Measurements from ENCODE around the gene BCAS3.

BCAS3 gene

GRCh38 chr17:61414141-61414935, 736.7 kb downstream of the BCAS3 start:
- no peak for TF ChIP-seq OSR1 (CRISPR knock-in tag; IDR thresholded peaks at IDR 0.05)
- TF ChIP-seq PATZ1 (CRISPR knock-in tag; IDR thresholded peaks at IDR 0.05; ENCODE audit: borderline replicate concordance) = no peak
- TF ChIP-seq GLIS3 (CRISPR knock-in tag; IDR thresholded peaks at IDR 0.05) = peak; percentile 59; the same call in 1 of the 2 replicates
- peak; percentile 3; the same call in 1 of the 2 replicates for TF ChIP-seq ESRRG (CRISPR knock-in tag; IDR thresholded peaks at IDR 0.05)
- TF ChIP-seq ZNF70 (CRISPR knock-in tag; IDR thresholded peaks at IDR 0.05) = no peak
- no peak for TF ChIP-seq PPARA (CRISPR knock-in tag; IDR thresholded peaks at IDR 0.05; ENCODE audit: borderline replicate concordance)
- TF ChIP-seq ZFP30 (CRISPR knock-in tag; IDR thresholded peaks at IDR 0.05) = 0 out of 2 replicates have a peak, but pooled peaks have one; percentile 10

GRCh38 chr17:61414936-61415251, 737.2 kb downstream of the BCAS3 start:
- no peak for ATAC-seq
- TF ChIP-seq ZNF70 (CRISPR knock-in tag; IDR thresholded peaks at IDR 0.05) = no peak
- TF ChIP-seq ISL1 (CRISPR knock-in tag; IDR thresholded peaks at IDR 0.05) = no peak
- no peak for TF ChIP-seq ARNTL (CRISPR knock-in tag; IDR thresholded peaks at IDR 0.05; ENCODE audit: borderline replicate concordance, low read depth)
- no peak for TF ChIP-seq ZFP3 (CRISPR knock-in tag; IDR thresholded peaks at IDR 0.05)
- TF ChIP-seq, protein P1, sequence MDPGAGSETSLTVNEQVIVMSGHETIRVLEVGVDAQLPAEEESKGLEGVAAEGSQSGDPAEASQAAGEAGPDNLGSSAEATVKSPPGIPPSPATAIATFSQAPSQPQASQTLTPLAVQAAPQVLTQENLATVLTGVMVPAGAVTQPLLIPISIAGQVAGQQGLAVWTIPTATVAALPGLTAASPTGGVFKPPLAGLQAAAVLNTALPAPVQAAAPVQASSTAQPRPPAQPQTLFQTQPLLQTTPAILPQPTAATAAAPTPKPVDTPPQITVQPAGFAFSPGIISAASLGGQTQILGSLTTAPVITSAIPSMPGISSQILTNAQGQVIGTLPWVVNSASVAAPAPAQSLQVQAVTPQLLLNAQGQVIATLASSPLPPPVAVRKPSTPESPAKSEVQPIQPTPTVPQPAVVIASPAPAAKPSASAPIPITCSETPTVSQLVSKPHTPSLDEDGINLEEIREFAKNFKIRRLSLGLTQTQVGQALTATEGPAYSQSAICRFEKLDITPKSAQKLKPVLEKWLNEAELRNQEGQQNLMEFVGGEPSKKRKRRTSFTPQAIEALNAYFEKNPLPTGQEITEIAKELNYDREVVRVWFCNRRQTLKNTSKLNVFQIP (CRISPR knock-in tag; IDR thresholded peaks at IDR 0.05; ENCODE audit: borderline replicate concordance, low read depth) = no peak
- no peak for TF ChIP-seq ESRRG (CRISPR knock-in tag; IDR thresholded peaks at IDR 0.05)

More at GRCh38 chr17:61414141-61414935, 736.7 kb downstream of the BCAS3 start:
- no peak for ATAC-seq

GRCh38 chr17:61415374-61416210, 737.9 kb downstream of the BCAS3 start:
- no peak for ATAC-seq
- no peak for TF ChIP-seq CSDC2 (CRISPR knock-in tag; IDR thresholded peaks at IDR 0.05)
- TF ChIP-seq PATZ1 (CRISPR knock-in tag; IDR thresholded peaks at IDR 0.05; ENCODE audit: borderline replicate concordance) = no peak
- TF ChIP-seq, protein P1 (CRISPR knock-in tag; IDR thresholded peaks at IDR 0.05; ENCODE audit: borderline replicate concordance, low read depth) = no peak
- TF ChIP-seq ZNF565 (CRISPR knock-in tag; conservative IDR thresholded peaks at IDR 0.05; ENCODE audit: low read depth) = no peak
- no peak for TF ChIP-seq RARB (CRISPR knock-in tag; IDR thresholded peaks at IDR 0.05)
- TF ChIP-seq CSRNP3 (CRISPR knock-in tag; IDR thresholded peaks at IDR 0.05) = no peak

DNA sequence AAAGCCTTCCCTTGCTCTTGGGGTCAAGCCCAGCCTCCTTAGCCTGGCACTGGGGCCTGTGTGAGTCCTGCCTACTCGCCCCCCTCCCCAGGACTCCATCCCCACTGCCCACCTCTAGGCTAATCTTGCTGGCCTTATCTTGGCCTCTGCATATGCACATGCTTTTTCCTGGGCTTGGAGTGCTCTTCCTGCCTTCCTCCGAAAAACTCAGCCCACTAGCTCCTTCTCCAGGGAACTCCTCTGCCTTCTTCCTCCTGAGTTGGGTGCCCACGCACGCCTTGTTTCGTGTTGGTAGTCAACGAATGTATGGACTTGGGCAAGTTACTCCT, 738.5 kb downstream of the BCAS3 start:
- ATAC-seq = no peak
- TF ChIP-seq ZNF565 (CRISPR knock-in tag; conservative IDR thresholded peaks at IDR 0.05; ENCODE audit: low read depth) = no peak
- TF ChIP-seq, protein P2, sequence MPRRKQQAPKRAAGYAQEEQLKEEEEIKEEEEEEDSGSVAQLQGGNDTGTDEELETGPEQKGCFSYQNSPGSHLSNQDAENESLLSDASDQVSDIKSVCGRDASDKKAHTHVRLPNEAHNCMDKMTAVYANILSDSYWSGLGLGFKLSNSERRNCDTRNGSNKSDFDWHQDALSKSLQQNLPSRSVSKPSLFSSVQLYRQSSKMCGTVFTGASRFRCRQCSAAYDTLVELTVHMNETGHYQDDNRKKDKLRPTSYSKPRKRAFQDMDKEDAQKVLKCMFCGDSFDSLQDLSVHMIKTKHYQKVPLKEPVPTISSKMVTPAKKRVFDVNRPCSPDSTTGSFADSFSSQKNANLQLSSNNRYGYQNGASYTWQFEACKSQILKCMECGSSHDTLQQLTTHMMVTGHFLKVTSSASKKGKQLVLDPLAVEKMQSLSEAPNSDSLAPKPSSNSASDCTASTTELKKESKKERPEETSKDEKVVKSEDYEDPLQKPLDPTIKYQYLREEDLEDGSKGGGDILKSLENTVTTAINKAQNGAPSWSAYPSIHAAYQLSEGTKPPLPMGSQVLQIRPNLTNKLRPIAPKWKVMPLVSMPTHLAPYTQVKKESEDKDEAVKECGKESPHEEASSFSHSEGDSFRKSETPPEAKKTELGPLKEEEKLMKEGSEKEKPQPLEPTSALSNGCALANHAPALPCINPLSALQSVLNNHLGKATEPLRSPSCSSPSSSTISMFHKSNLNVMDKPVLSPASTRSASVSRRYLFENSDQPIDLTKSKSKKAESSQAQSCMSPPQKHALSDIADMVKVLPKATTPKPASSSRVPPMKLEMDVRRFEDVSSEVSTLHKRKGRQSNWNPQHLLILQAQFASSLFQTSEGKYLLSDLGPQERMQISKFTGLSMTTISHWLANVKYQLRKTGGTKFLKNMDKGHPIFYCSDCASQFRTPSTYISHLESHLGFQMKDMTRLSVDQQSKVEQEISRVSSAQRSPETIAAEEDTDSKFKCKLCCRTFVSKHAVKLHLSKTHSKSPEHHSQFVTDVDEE (CRISPR knock-in tag; IDR thresholded peaks at IDR 0.05) = no peak
- TF ChIP-seq ZC3H10 (CRISPR knock-in tag; IDR thresholded peaks at IDR 0.05) = no peak
- TF ChIP-seq PPARA (CRISPR knock-in tag; IDR thresholded peaks at IDR 0.05; ENCODE audit: borderline replicate concordance) = no peak
- no peak for TF ChIP-seq TOX (CRISPR knock-in tag; IDR thresholded peaks at IDR 0.05; ENCODE audit: borderline replicate concordance)
- no peak for TF ChIP-seq ZFP3 (CRISPR knock-in tag; IDR thresholded peaks at IDR 0.05)
